Measurements from ENCODE around the gene EBF4.

Gene EBF4, protein sequence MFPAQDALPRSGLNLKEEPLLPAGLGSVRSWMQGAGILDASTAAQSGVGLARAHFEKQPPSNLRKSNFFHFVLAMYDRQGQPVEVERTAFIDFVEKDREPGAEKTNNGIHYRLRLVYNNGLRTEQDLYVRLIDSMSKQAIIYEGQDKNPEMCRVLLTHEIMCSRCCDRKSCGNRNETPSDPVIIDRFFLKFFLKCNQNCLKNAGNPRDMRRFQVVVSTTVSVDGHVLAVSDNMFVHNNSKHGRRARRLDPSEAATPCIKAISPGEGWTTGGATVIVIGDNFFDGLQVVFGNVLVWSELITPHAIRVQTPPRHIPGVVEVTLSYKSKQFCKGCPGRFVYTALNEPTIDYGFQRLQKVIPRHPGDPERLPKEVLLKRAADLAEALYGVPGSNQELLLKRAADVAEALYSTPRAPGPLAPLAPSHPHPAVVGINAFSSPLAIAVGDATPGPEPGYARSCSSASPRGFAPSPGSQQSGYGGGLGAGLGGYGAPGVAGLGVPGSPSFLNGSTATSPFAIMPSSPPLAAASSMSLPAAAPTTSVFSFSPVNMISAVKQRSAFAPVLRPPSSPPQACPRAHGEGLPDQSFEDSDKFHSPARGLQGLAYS

GRCh38 chr20:2692036-2692885 lies at the start of gene EBF4:
Gene EBF4 (plus strand): TSS chr20:2692780. CDS start chr20:2693646, 866 bp downstream.
- peak; percentile 54 for DNase-seq

- no peak for DNase-seq
These were observed 48.9 kb upstream of the EBF4 start for GRCh38 chr20:2643708-2644107.

GRCh38 chr20:2651772-2652723 lies 40.5 kb upstream of the EBF4 start, which contains the start of gene NOP56:
Gene NOP56 (plus strand): TSS chr20:2652632. CDS start chr20:2652661, 29 bp downstream.
- DNase-seq = peak; percentile 97

DNA sequence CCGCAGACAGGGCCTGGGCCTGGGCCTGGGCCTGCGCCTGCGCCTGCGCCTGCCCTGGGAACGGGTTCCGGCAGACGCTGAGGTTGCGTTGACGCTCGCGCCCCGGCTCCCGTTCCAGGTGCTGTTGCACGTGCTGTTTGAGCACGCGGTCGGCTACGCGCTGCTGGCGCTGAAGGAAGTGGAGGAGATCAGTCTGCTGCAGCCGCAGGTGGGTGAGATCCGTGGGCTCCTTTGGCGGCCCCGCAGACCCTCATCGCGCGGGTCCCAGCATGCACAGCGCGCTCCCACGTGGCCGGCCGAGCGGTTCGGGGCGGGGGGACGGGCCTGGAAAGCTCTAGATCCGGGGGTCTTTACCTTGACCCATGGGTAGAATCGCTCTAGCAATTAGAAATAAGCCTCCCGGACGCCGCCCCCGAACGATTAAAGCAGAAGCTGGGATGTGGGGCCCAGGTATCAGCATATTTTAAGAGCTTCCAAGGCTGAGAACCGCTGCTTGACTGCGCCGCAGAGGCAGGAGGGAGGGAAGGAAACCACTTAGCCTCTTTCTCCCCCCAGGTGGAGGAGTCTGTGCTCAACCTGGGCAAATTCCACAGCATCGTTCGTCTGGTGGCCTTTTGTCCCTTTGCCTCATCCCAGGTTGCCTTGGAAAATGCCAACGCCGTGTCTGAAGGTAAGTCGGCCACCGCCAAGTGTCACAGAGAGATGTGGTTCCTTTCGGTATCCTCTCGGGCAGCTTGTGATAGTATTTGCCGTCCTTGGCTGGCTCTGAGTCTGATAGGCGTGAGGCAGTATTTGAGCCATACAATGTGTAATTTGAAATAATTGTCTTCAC lies 39.6 kb upstream of the EBF4 start:
- no peak for DNase-seq

DNA sequence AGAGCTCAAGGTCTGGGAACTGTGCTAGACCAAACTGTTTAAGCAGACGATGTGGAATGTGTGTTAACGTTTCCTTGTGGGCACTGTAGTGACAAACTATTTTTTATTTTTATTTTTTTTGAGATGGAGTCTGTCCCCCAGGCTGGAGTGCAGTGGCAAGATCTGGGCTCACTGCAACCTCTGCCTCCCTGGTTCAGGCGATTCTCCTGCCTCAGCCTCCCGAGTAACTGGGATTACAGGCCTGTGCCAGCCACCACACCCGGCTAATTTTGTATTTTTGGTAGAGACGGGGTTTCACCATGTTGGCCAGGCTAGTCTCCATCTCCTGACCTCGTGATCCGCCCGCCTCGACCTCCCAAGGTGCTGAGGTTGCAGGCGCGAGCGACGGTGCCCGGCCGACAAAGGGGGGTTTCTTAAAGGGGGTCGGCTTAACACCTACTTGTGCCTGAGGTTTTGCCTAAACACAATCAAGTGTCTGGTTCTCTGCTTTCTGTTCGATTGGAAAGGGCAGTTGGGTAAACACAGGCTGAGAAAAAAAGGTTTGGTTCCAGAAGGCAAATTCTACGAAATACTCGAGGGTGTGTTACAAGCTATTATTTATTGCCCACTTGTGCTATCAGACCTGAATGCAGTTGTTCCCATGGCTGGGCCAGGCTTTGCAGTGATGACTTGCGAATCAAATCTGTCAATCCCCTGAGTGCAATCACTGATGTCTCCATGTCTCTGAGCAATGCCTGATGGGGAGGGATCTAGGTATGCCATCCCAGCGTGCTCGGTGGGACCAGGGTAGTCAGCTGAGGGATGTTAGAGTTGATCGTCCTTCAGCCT lies 38.8 kb upstream of the EBF4 start:
- DNase-seq = no peak

DNA sequence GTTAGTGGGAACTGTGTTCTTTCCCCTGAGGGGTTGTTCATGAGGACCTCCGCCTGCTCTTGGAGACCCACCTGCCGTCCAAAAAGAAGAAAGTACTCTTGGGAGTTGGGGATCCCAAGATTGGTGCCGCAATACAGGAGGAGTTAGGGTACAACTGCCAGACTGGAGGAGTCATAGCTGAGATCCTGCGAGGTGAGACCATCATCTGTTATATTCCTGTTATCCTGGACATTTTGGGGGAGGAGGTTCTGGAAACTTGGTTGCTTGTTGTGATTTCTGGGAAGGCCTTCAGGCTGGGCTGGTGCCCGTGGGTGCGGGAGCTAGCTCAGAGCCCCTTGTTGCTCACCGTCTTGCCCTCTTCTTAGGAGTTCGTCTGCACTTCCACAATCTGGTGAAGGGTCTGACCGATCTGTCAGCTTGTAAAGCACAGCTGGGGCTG lies 38.2 kb upstream of the EBF4 start:
- no peak for DNase-seq

- no peak for DNase-seq
These were observed 37.7 kb upstream of the EBF4 start for GRCh38 chr20:2654831-2655230.

DNA sequence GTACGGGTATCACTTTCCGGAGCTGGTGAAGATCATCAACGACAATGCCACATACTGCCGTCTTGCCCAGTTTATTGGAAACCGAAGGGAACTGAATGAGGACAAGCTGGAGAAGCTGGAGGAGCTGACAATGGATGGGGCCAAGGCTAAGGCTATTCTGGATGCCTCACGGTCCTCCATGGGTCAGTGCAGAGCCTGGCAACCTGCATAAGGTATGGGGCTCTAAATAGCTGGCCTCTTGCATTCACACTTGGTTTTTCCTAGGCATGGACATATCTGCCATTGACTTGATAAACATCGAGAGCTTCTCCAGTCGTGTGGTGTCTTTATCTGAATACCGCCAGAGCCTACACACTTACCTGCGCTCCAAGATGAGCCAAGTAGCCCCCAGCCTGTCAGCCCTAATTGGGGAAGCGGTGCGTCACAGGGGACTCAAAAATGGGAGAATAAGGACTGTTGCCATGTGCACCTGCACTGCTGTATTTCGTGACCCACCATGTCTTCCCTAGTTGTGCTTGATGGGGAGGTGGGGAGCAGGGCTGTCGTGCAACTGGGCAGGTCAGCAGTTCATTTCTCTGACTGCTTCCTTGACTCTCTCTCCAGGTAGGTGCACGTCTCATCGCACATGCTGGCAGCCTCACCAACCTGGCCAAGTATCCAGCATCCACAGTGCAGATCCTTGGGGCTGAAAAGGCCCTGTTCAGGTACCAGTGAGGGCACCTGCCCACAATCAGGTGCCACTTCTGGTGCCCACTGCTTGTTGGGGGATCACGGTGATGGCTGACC lies 37.1 kb upstream of the EBF4 start:
- no peak for DNase-seq

DNA sequence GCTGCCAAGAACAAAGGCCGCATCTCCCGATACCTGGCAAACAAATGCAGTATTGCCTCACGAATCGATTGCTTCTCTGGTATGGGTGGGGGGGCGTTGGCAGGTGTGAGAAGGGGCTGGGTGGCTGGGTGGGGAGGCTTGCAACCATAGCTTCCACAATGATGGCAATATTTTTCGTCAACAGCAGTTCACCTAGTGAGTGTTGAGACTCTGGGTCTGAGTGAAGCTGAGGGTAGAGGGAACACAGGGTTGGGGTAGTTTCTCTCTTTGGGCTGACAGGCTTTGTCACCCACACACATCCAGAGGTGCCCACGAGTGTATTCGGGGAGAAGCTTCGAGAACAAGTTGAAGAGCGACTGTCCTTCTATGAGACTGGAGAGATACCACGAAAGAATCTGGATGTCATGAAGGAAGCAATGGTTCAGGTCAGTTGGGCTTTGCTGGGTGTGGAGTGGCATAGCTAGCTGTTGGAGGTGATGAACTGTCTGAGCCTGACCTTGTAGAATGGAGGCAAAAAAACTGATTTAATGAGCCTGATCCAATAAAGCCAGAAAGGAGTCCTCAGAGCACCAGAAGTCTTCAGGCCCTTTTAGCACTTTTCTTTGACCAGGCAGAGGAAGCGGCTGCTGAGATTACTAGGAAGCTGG lies 36.0 kb upstream of the EBF4 start:
- DNase-seq = no peak

DNA sequence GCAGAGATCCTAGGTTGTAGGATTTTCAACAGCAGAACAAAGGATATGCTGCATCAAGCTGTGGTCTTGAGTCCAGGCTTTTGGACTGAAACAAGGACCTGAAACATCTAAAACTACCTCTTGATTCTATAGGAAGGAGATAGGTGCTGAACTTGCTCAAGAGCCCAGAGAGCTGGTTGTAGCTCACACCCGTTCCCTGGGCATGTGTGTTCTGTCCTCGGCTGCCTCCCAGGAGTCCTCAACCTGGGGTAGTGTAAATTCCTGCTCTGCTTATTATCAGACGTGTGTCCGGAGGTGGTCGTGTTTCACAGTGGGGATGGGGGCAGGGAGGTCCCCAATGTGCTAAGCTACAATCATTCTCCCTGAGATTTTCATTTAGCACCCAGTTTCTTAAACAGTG lies 35.3 kb upstream of the EBF4 start:
- no peak for DNase-seq

- no peak for DNase-seq
These were observed 34.9 kb upstream of the EBF4 start for GRCh38 chr20:2657674-2658073.

- no peak for DNase-seq
These were observed 33.9 kb upstream of the EBF4 start for GRCh38 chr20:2658414-2659354.

DNA sequence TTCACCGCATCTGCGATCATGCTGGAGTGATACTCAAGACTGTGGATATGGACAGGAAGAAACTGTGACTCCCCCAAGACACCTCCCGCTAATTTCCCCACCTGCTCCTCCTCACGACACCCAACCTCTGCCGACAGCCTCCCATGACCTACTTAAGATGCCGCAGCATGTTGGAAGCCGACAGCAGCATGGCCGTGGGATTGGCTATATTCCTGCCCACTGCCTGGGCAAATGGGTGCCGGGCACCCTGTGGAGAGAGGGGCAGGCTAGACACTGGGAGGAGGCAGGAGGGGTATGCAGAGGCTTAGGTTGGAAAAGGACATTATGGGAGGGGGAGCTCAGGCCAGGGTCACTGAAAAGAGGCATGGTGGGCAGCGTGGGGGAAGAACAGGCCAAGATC lies 33.0 kb upstream of the EBF4 start:
- no peak for DNase-seq

DNA sequence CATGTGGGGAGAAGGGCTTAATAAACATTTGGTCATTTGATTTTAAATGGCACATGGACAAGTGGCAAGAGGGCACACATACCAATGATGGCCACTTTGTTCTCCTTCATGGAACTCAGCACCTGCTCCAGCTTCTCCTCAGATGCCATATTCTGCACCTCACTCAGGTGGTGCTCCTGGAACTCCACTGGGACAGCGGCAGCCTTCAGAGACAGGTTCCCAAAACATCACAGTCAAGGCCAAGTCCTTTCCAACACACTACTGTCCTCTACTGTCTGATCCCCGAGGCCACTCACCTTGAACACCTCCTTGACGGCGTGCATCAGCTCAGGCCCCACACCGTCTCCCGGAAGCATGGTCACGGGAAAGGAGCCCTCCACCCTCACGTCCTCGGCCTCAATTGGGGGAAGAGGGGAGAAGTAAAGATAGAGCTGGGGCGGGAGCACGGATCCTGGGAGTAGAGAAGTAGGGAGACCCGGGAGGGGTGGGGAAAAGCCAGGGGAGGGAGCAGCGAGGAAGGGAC lies 29.2 kb upstream of the EBF4 start:
- DNase-seq = no peak

- peak; percentile 97 for DNase-seq
These were observed 28.5 kb upstream of the EBF4 start, which contains the start of gene IDH3B for GRCh38 chr20:2663887-2664719. Gene IDH3B (minus strand): TSS chr20:2664216. CDS start chr20:2664188, 28 bp downstream.

GRCh38 chr20:2671977-2672376 lies 20.6 kb upstream of the EBF4 start:
- DNase-seq = no peak
